PC-9 (cell line): ENCODE data around the gene SNAPC4. TPM values are rescaled to one million over a fixed set of nuclear protein-coding genes. Genes with fewer than 3 reads are reported as not detected.

Experiments used
- BruUV-seq: library from RNA; stranded (reverse); fragments of 400-500 nt; replicated peaks from 2 replicates; lab custom pipeline; 2021; lab: Mats Ljungman, UMichigan
- CTCF ChIA-PET: fragments of 300-600 bp; sonication (Branson Sonifier 250); formaldehyde crosslinking; loops from one replicate; lab custom pipeline; 2022; ENCODE audit warnings: antibody characterized with exemption; lab: Charles Lee
- POLR2A ChIA-PET: fragments of 300-600 bp; sonication (Branson Sonifier 250); formaldehyde crosslinking; loops from one replicate; lab custom pipeline; 2022; ENCODE audit warnings: antibody characterized with exemption; ENCODE audit not compliant: unreplicated experiment; lab: Charles Lee
- DNase-seq, 2 experiments: peaks; one replicate each; pipeline versions ENCODE4 v3.0.0 to v3.0.0-alpha.2; 2015 to 2022; ENCODE audit warnings: mixed read lengths in 1 of 2
- H2AFZ ChIP-seq: fragments of 200-600 bp; sonication (generic); 2 replicates; pipeline ENCODE4 v1.8.1; 2017; ENCODE audit warnings: antibody characterized with exemption
- H3F3A ChIP-seq: fragments of 200-600 bp; sonication (generic); 2 replicates; pipeline ENCODE4 v1.8.1; 2017; ENCODE audit warnings: antibody characterized with exemption, mild to moderate bottlenecking, low read depth; ENCODE audit not compliant: insufficient read depth
- H3K27ac ChIP-seq: fragments of 200-600 bp; sonication (generic); 2 replicates; pipeline ENCODE4 v1.6.1; 2016; ENCODE audit warnings: mixed run types
- H3K27me3 ChIP-seq: fragments of 200-600 bp; sonication (generic); 2 replicates; pipeline ENCODE4 v1.6.1; 2016; ENCODE audit warnings: low read depth, mixed run types; ENCODE audit not compliant: insufficient read depth
- H3K36me3 ChIP-seq: fragments of 200-600 bp; sonication (generic); 2 replicates; pipeline ENCODE4 v1.6.1; 2016; ENCODE audit warnings: low read depth, mixed run types
- H3K4me1 ChIP-seq: fragments of 200-600 bp; sonication (generic); replicated peaks from 2 replicates; pipeline ENCODE4 v1.6.1; 2016; ENCODE audit warnings: mixed run types; ENCODE audit not compliant: insufficient read depth
- H3K4me2 ChIP-seq: fragments of 200-600 bp; sonication (generic); 2 replicates; pipeline ENCODE4 v1.6.1; 2017; ENCODE audit warnings: mixed run types
- H3K4me3 ChIP-seq: fragments of 200-600 bp; sonication (generic); 2 replicates; pipeline ENCODE4 v1.6.1; 2016; ENCODE audit warnings: mixed run types
- H3K79me2 ChIP-seq: fragments of 200-600 bp; sonication (generic); 2 replicates; pipeline ENCODE4 v1.6.1; 2017; ENCODE audit warnings: low read depth, mixed run types
- H3K9me2 ChIP-seq: fragments of 200-600 bp; sonication (generic); 2 replicates; pipeline ENCODE4 v1.8.1; 2017; ENCODE audit warnings: mild to moderate bottlenecking; ENCODE audit not compliant: insufficient read depth
- H3K9me3 ChIP-seq: fragments of 200-600 bp; sonication (generic); 2 replicates; pipeline ENCODE4 v1.8.1; 2016; ENCODE audit warnings: low read depth; ENCODE audit not compliant: insufficient read depth
- H4K20me1 ChIP-seq: fragments of 200-600 bp; sonication (generic); 2 replicates; pipeline ENCODE4 v1.8.1; 2017; ENCODE audit not compliant: insufficient read depth
- EZH2 ChIP-seq: fragments of 200-600 bp; sonication (generic); IDR thresholded peaks from 2 replicates; pipeline ENCODE4 v1.8.0; 2017; ENCODE audit warnings: antibody characterized with exemption, low read depth
- intact Hi-C: fragments of 100-400 bp; cut with micrococcal nuclease; formaldehyde crosslinking; loops from one replicate; pipeline ENCODE4 v1.10.0; 2022; ENCODE audit not compliant: unreplicated experiment
- total RNA-seq: library from RNA; stranded (reverse); gene quantifications from 2 replicates; pipeline ENCODE4 v1.2.3, GENCODE V29; 2021
- TF ChIP-seq, protein P1 (sequence below): fragments of 200-600 bp; sonication (generic); conservative IDR thresholded peaks from 2 replicates; pipeline ENCODE4 v1.6.1; 2017; ENCODE audit warnings: mixed run types, antibody characterized with exemption, mild to moderate bottlenecking, moderate library complexity

SNAPC4 gene
- total RNA-seq, 1 experiment from 2014 or later, result 14.4 TPM

DNA sequence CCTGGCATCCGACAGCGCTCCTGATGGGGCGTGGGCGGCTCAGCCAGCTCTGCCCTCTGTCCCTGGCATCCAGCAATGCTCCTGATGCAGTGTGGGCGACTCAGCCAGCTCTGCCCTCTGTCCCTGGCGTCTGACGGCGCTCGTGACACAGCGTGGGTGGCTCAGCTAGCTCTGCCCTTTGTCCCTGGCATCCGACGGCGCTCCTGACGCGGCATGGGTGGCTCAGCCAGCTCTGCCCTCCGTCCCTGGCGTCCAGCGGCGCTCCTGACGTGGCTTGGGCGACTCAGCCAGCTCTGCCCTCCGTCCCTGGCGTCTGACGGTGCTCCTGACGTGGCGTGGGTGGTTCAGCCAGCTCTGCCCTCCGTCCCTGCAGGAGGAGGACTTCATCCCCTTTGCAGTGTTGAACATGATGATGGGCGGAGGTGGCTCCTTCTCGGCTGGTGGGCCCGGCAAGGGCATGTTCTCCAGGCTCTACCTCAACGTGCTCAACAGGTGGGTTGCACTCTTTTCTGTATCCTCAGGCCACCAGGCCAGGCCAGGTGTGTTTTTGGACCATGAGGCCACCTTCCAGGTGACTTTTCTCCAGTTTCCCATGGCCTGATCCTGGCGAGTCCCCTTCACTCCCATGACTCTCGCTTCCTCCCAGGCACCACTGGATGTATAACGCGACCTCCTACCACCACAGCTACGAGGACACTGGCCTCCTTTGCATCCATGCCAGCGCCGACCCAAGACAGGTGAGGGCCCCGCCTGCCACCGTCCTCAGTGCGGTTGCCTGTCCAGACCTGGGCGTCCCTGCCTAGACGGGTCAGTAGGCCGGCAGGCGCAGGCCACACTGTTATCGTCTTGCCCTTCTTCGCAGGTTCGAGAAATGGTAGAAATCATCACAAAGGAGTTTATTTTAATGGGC, 18.5 kb upstream of the SNAPC4 start:
- H3K4me3 ChIP-seq, result no peak overlapping the region
- intact Hi-C loops, result no loop called here
- no peaks in the 10 kb centered on the region for H3K27me3 ChIP-seq
- no TSS peak for BruUV-seq
- no peak for TF ChIP-seq EZH2
- TF ChIP-seq, protein P1, sequence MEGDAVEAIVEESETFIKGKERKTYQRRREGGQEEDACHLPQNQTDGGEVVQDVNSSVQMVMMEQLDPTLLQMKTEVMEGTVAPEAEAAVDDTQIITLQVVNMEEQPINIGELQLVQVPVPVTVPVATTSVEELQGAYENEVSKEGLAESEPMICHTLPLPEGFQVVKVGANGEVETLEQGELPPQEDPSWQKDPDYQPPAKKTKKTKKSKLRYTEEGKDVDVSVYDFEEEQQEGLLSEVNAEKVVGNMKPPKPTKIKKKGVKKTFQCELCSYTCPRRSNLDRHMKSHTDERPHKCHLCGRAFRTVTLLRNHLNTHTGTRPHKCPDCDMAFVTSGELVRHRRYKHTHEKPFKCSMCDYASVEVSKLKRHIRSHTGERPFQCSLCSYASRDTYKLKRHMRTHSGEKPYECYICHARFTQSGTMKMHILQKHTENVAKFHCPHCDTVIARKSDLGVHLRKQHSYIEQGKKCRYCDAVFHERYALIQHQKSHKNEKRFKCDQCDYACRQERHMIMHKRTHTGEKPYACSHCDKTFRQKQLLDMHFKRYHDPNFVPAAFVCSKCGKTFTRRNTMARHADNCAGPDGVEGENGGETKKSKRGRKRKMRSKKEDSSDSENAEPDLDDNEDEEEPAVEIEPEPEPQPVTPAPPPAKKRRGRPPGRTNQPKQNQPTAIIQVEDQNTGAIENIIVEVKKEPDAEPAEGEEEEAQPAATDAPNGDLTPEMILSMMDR, result no peak
- peaks cover 4% of the 10 kb centered on the region; the same call in 1 of the 2 replicates for H4K20me1 ChIP-seq
- no peak for DNase-seq
- no peaks in the 10 kb centered on the region for H3F3A ChIP-seq
- no peaks in the 10 kb centered on the region for H3K9me3 ChIP-seq
- H3K36me3 ChIP-seq, result peaks cover 7% of the 10 kb centered on the region; the same call in 1 of the 2 replicates
- H3K4me2 ChIP-seq, result no peak overlapping the region
- ChIA-PET POLR2A (no interaction called here), CTCF (no interaction called here)
- H3K9me2 ChIP-seq, result no peaks in the 10 kb centered on the region
- no peak overlapping the region for H2AFZ ChIP-seq
- no peaks in the 10 kb centered on the region for H3K4me1 ChIP-seq
- no peak overlapping the region for H3K27ac ChIP-seq
- H3K79me2 ChIP-seq, result 0 out of 2 replicates have a peak, but pooled peaks cover 6% of the 10 kb centered on the region

DNA sequence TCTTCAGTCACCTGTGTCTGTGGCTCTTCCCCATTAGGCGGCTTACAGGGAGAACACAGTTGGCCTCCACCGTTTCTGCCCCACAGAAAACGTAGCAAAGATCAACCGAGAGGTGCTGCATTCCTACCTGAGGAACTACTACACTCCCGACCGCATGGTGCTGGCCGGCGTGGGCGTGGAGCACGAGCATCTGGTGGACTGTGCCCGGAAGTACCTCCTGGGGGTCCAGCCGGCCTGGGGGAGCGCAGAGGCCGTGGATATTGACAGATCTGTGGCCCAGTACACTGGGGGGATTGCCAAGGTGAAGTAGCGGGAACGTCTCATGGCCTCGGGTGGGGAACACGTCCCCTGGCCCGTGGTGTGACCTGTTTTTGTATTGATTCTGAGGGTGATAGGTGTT, 16.9 kb upstream of the SNAPC4 start:
- no TSS peak for BruUV-seq
- H3K79me2 ChIP-seq, result peaks cover 19% of the 10 kb centered on the region
- ChIA-PET POLR2A (interaction anchor here (0.6 kb wide), 1 partner anchor 9 kb away, joined by 3 read pairs; no protein-coding TSS in a partner anchor), CTCF (no interaction called here)
- peaks cover 9% of the 10 kb centered on the region; the same call in 1 of the 2 replicates for H3K36me3 ChIP-seq
- no peak overlapping the region for H3K4me3 ChIP-seq
- no peak overlapping the region for H3K27ac ChIP-seq
- H3K4me1 ChIP-seq, result peaks cover 3% of the 10 kb centered on the region; the same call in 1 of the 2 replicates
- H3K9me3 ChIP-seq, result no peaks in the 10 kb centered on the region
- H3F3A ChIP-seq, result no peaks in the 10 kb centered on the region
- no peak for DNase-seq
- H3K27me3 ChIP-seq, result no peaks in the 10 kb centered on the region
- no peak for TF ChIP-seq EZH2
- TF ChIP-seq, protein P1, result no peak
- H2AFZ ChIP-seq, result no peak overlapping the region
- H3K9me2 ChIP-seq, result no peaks in the 10 kb centered on the region
- no peak overlapping the region for H3K4me2 ChIP-seq
- peaks cover 14% of the 10 kb centered on the region for H4K20me1 ChIP-seq
- intact Hi-C loops, result no loop called here

DNA sequence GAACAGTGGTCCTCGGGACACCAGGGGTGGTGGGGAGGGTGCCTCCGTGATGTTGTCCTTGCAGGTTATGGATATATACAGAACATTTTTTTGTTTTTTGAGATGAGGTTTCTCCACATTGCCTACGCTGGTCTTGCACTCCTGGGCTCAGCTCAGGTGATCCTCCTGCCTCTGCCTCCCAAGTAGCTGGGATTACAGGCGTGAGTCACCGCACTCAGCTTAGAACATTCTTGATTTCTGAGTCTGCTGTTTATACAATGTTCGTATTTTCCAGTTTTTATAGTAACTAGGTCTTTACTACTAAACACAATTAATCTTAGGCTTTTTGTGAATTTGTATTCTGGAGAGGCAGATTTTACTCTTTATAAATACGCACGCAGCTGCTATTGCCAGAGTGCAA, 16.5 kb upstream of the SNAPC4 start:
- Histone ChIP-seq H2AFZ (no peak overlapping the region), H3K9me2 (no peaks in the 10 kb centered on the region), H4K20me1 (peaks cover 19% of the 10 kb centered on the region), H3K9me3 (no peaks in the 10 kb centered on the region), H3K36me3 (peaks cover 9% of the 10 kb centered on the region; the same call in 1 of the 2 replicates), H3K4me1 (peaks cover 7% of the 10 kb centered on the region; the same call in 1 of the 2 replicates), H3F3A (no peaks in the 10 kb centered on the region), H3K4me3 (no peak overlapping the region), H3K27me3 (no peaks in the 10 kb centered on the region), H3K4me2 (no peak overlapping the region), H3K79me2 (peaks cover 24% of the 10 kb centered on the region), H3K27ac (no peak overlapping the region)
- CTCF ChIA-PET, result no interaction called here
- no peak for TF ChIP-seq EZH2
- TF ChIP-seq, protein P1, result no peak
- intact Hi-C loops, result no loop called here
- POLR2A ChIA-PET, result interaction anchor here (0.6 kb wide), 1 partner anchor 9 kb away, joined by 3 read pairs; no protein-coding TSS in a partner anchor
- DNase-seq, result no peak
- no TSS peak for BruUV-seq
